NCI-H226 (cell line): ENCODE measurements around the gene C17orf113.
"Not testable (repeated sequence)": the region's sequence is repeated elsewhere in the genome, so short reads cannot be mapped to it uniquely, and the experiment has no call there.

Experiments
- DNase-seq: peaks from one replicate; pipeline ENCODE4 v3.0.0-alpha.2; 2015

Gene C17orf113

GRCh38 chr17:42012363-42012762 lies 38.0 kb downstream of the C17orf113 start:
- DNase-seq: not testable (repeated sequence)

GRCh38 chr17:42010898-42011516 lies 39.4 kb downstream of the C17orf113 start:
- peak; percentile 24 for DNase-seq

DNA sequence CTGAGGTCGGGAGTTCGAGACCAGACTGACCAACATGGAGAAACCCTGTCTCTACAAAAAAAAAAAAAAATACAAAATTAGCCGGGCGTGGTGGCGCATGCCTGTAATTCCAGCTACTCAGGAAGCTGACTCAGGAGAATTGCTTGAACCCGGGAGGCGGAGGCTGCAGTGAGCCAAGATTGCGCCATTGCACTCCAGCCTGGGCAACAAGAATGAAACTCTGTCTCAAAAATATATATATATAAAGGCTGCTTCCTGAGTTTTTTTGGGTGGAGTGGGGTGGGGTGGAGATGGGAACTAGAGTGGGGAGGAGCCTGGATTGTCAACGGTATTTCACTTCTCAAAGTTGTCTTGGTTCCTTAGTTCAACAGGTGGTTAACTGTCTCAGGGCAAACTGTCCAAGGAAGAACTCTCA lies 40.1 kb downstream of the C17orf113 start:
- DNase-seq: peak; percentile 65

DNA sequence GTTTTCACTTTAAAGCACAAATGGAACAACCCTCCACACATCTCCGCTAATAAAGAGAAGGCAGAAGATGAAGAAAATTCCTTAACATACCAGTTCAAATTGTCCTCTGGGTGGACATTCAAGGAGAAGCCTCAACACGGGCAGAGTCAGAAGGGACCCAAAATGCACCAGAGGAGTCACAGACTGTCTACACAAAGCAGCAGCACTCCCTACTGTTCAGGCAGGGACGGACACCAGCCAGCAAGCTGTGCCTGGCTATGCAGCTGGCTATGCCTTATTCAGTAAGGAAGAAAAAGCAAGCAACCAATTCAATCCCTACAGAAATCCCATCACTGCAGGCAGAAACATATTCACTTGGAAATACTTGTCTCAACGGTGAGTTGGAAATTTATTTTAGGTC lies 41.2 kb downstream of the C17orf113 start:
- DNase-seq: no peak

DNA sequence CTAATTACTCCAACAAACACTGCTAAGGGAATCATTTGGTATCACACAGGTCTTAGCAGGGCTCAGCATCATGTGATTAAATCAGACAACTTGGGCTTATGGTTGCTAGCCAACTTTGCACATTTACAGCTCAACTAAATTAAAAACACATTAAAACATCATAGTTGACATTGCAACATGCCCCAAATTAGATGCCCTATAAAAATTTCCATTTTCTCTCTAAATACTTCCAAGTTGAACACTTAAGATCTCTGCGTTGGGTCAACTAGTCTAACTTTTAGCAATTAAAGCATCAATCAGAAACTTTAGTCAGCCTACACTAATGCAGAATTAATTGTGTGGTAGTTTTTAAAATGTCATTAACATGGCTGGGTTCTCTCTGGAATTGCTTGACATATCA lies 45.2 kb downstream of the C17orf113 start:
- no peak for DNase-seq

DNA sequence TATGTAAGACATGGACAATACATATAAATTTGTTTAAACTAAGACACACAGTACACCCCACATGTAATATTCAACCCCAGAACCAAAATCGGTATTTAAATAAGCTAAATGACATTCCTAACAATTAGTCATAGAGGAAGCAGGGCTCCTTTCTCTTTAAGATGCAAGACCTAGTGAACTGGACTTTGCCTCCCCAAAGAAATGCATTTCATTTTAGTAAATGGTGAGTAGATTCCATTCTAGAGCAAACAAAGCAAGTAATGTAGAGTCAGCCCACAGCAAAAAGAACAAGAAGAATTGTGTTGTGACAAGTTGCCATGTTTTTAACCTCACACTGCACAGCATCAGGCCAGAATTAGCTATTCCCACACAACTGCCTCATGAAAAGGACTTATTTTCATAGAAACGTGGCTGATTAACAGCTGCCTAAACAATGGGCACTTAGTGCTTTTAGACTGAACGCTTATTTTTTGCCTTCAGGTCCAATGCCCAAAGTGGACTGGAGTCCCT lies 47.6 kb downstream of the C17orf113 start:
- no peak for DNase-seq

DNA sequence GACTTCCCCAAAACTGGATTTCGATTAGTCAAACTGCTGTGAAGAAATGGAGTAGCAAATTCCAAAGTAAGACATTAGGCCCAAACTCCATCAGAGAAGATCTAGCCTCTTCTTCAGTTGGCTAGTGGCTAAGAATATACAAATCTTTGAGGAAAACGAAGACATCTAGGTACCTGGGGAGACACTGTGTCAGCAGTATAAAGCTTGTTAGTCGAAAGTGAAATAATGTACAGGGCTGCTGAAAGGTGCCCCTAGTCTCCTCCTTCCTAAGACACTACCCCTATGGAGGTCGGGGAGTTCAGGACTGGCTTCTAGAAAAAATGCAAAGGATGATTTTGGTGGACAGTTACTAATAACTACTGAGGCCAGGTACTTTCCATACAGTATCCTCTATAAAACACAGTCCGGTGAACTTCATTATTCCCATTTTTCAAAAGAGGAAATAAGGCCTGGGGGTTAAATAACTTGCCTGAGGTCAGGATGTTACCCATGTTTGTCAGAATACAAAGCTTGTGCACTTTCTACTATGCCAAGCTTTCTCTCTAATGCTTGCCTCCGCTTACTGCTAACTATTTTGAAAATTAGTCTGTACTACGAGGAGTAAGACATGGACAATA lies 48.1 kb downstream of the C17orf113 start:
- DNase-seq: no peak

GRCh38 chr17:42001729-42002128 lies 48.7 kb downstream of the C17orf113 start:
- no peak for DNase-seq

DNA sequence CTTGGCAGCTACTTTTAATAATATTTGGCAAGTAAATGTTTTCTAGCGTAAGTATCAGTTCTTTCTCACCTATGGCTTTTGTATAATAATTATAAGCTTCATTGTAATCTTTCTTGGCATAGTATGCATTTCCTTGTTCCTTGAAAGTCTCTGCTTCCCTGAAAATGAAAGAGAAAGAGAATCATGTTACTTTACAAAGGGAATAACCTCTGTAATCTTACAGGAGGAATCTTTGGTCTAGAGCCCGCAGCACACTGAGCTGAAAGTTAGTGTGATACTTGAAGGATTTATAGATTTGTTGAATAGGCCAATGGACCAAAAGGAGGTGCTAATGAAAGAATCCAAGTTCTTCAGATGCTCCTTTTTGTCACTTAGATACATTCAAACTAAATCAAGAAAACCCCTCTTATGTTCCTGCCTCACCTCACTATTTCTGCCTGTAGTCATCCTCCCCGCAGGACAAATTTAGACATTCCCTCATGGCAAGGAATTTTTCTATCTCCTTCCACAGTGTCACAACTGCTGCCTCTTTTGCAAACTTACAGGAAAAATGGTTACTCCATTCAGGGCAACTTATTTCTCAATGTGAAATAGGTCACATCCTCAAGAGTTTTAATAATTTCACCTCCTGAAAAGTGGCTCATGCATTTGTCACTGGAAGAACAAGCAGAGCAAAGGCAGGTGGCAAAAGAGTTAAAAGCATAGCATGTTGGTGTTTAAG lies 49.8 kb downstream of the C17orf113 start:
- DNase-seq: no peak

- DNase-seq: no peak
Observed at GRCh38 chr17:41998497-41998896, 51.9 kb downstream of the C17orf113 start.

DNA sequence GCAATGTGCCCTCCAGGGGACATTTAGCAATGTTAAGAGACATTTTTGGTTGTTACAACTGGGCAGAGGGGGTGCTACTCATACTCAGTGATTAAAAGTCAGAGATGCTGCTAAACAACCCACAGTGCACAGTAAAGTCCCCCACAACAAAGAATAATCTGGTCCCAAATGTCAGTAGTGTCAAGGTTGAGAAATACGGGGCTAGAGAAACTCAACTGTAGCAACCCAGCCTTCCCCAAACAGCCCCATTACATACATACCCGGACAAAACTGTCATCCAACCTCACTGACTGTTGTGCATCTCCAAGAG lies 53.6 kb downstream of the C17orf113 start:
- DNase-seq: no peak

DNA sequence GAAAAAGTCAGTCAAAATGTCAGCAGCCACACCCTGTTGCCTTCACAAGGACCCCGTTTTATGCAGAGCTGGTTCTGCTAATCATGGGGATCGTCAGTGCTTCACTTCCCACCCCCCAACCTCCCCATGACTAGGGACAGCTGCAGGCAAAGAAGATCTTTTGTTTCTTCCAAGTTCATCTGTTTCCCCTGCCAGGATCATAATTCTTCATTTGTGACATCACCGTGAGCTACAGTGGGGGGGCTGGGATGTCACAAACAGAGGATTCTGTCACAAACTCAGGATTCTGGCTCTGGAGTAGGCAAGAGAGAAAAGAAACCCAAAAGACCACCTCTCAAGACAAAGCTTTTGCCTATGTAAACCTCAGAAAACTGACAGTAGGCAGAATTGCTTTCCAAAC lies 57.8 kb downstream of the C17orf113 start:
- no peak for DNase-seq

- no peak for DNase-seq
Observed at GRCh38 chr17:41989702-41990419, 60.5 kb downstream of the C17orf113 start.

DNA sequence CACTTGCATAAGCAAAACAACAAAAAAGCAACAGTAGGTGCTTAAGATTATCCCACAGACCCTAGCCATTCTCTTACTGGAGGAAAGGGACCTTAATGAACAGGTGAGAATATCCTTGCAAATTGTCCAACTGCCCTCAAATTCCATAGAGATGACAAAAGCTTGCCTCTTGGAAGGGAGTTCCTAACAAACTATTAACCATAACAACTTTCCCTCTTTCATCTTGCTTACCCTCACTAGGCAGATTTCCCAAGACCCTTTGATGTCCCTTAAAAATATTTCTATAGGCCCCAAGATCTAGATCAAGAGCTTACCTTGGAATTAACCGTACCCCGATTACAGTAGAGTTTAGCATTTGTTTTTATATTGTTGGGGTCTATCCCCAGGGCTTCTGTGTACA lies 62.0 kb downstream of the C17orf113 start:
- DNase-seq: no peak
